WTC11 (cell line): ENCODE measurements around the gene HYAL1. TPM values are rescaled to one million over a fixed set of nuclear protein-coding genes. Genes with fewer than 3 reads are reported as not detected.

Source experiments
- ARID4B ChIP-seq: sonication (generic); formaldehyde crosslinking; IDR thresholded peaks from 2 replicates; pipeline ENCODE4 v1.8.0; 2023; ENCODE audit warnings: missing genetic modification reagents, mild to moderate bottlenecking, borderline replicate concordance
- CBFB ChIP-seq: sonication (generic); formaldehyde crosslinking; IDR thresholded peaks from 2 replicates; pipeline ENCODE4 v1.8.1; 2022; ENCODE audit warnings: mild to moderate bottlenecking, low read depth, missing genetic modification reagents
- CDX4 ChIP-seq: fragments of 250-450 bp; sonication (Bioruptor Pico); IDR thresholded peaks from 2 replicates; pipeline ENCODE4 v1.9.0; 2021; ENCODE audit warnings: moderate library complexity, mild to moderate bottlenecking, inconsistent platforms, borderline replicate concordance
- CTCF ChIP-seq: fragments of 200-600 bp; IDR thresholded peaks from 2 replicates; pipeline ENCODE4 v1.8.0; 2022; ENCODE audit warnings: antibody characterized with exemption
- E2F5 ChIP-seq: sonication (generic); formaldehyde crosslinking; IDR thresholded peaks from 2 replicates; pipeline ENCODE4 v1.8.1; 2022; ENCODE audit warnings: mild to moderate bottlenecking, moderate library complexity, missing genetic modification reagents
- ESRRA ChIP-seq: sonication (generic); formaldehyde crosslinking; IDR thresholded peaks from 2 replicates; pipeline ENCODE4 v1.8.1; 2022; ENCODE audit warnings: mild to moderate bottlenecking, missing genetic modification reagents, borderline replicate concordance
- HMGXB4 ChIP-seq: sonication (generic); formaldehyde crosslinking; IDR thresholded peaks from 2 replicates; pipeline ENCODE4 v1.8.1; 2023; ENCODE audit warnings: mild to moderate bottlenecking, moderate library complexity, missing genetic modification reagents
- IRF1 ChIP-seq: sonication (generic); formaldehyde crosslinking; IDR thresholded peaks from 2 replicates; pipeline ENCODE4 v1.8.0; 2023; ENCODE audit warnings: missing genetic modification reagents
- MAX ChIP-seq: sonication (generic); formaldehyde crosslinking; IDR thresholded peaks from 2 replicates; pipeline ENCODE4 v1.8.0; 2022; ENCODE audit warnings: mild to moderate bottlenecking, missing genetic modification reagents
- NFYB ChIP-seq: sonication (generic); formaldehyde crosslinking; conservative IDR thresholded peaks from 2 replicates; pipeline ENCODE4 v1.8.0; 2022; ENCODE audit warnings: low read depth, missing genetic modification reagents
- NR3C1 ChIP-seq: sonication (generic); formaldehyde crosslinking; conservative IDR thresholded peaks from 2 replicates; pipeline ENCODE4 v1.8.1; 2023; ENCODE audit warnings: low read depth, mild to moderate bottlenecking, missing genetic modification reagents
- TCF7 ChIP-seq: sonication (generic); formaldehyde crosslinking; IDR thresholded peaks from 2 replicates; pipeline ENCODE4 v1.8.0; 2022; ENCODE audit warnings: mild to moderate bottlenecking, low read depth, missing genetic modification reagents, moderate library complexity
- USF1 ChIP-seq: sonication (generic); formaldehyde crosslinking; IDR thresholded peaks from 2 replicates; pipeline ENCODE4 v1.8.0; 2022; ENCODE audit warnings: mild to moderate bottlenecking, missing genetic modification reagents
- ZNF121 ChIP-seq: sonication (generic); formaldehyde crosslinking; IDR thresholded peaks from 2 replicates; pipeline ENCODE4 v1.8.0; 2023; ENCODE audit warnings: missing genetic modification reagents
- ZNF138 ChIP-seq: sonication (generic); formaldehyde crosslinking; conservative IDR thresholded peaks from 2 replicates; pipeline ENCODE4 v1.8.1; 2022; ENCODE audit warnings: mild to moderate bottlenecking, moderate library complexity, missing genetic modification reagents
- ZNF232 ChIP-seq: sonication (generic); formaldehyde crosslinking; IDR thresholded peaks from 2 replicates; pipeline ENCODE4 v1.8.0; 2022; ENCODE audit warnings: mild to moderate bottlenecking, missing genetic modification reagents
- ZNF281 ChIP-seq: sonication (generic); formaldehyde crosslinking; IDR thresholded peaks from 2 replicates; pipeline ENCODE4 v1.8.0; 2023; ENCODE audit warnings: mild to moderate bottlenecking, missing genetic modification reagents
- ZNF317 ChIP-seq: sonication (generic); formaldehyde crosslinking; IDR thresholded peaks from 2 replicates; pipeline ENCODE4 v1.8.1; 2023; ENCODE audit warnings: low read depth, mild to moderate bottlenecking, moderate library complexity, missing genetic modification reagents, borderline replicate concordance
- ZNF396 ChIP-seq: fragments of 250-450 bp; sonication (Bioruptor Pico); IDR thresholded peaks from 2 replicates; pipeline ENCODE4 v1.8.0; 2021; ENCODE audit warnings: mild to moderate bottlenecking, moderate library complexity, borderline replicate concordance
- ZNF425 ChIP-seq: fragments of 250-450 bp; sonication (Bioruptor Pico); conservative IDR thresholded peaks from 2 replicates; pipeline ENCODE4 v1.9.0; 2021; ENCODE audit warnings: mild to moderate bottlenecking
- total RNA-seq: library from RNA; stranded (reverse); gene quantifications from 3 replicates; pipeline ENCODE4 v1.2.3, GENCODE V29; 2021

The HYAL1 gene
- total RNA-seq, 1 experiment from 2014 or later, result 3.4 TPM

GRCh38 chr3:50324351-50325112 lies 21.2 kb upstream of the HYAL1 start (continued):
- TF ChIP-seq ARID4B (CRISPR knock-in tag) (0 out of 2 replicates have a peak, but pooled peaks have one; percentile 34), E2F5 (CRISPR knock-in tag) (no peak), IRF1 (CRISPR knock-in tag) (no peak), ZNF425 (CRISPR knock-in tag) (no peak), USF1 (CRISPR knock-in tag) (0 out of 2 replicates have a peak, but pooled peaks have one; percentile 15), MAX (0 out of 2 replicates have a peak, but pooled peaks have one; percentile 34), ZNF138 (CRISPR knock-in tag) (no peak), CDX4 (CRISPR knock-in tag) (no peak), ZNF317 (CRISPR knock-in tag) (no peak), ESRRA (CRISPR knock-in tag) (no peak), HMGXB4 (0 out of 2 replicates have a peak, but pooled peaks have one; percentile 28), CTCF (peak; percentile 91), CBFB (CRISPR knock-in tag) (no peak), TCF7 (no peak), ZNF281 (CRISPR knock-in tag) (no peak), NFYB (CRISPR knock-in tag) (no peak), ZNF121 (CRISPR knock-in tag) (no peak), NR3C1 (CRISPR knock-in tag) (no peak), ZNF232 (CRISPR knock-in tag) (no peak), ZNF396 (CRISPR knock-in tag) (no peak)
